OCI-LY3 (cell line): ENCODE measurements around the gene SARS2.

Experiments
- H2AFZ ChIP-seq: fragments of 200-600, 300-600 bp; shearing (Covaris generic); 2 replicates; pipeline ENCODE4 v1.6.0; 2014; ENCODE audit warnings: antibody characterized with exemption, low read depth, low read length
- H3K27ac ChIP-seq: fragments of 200-600, 300-600 bp; sonication (generic); 2 replicates; pipeline ENCODE4 v1.5.1; 2014; ENCODE audit warnings: mild to moderate bottlenecking, low read length, moderate library complexity, mixed read lengths
- H3K27me3 ChIP-seq: fragments of 200-600, 300-600 bp; sonication (generic); 2 replicates; pipeline ENCODE4 v1.6.1; 2014; ENCODE audit warnings: low read depth, low read length, mixed read lengths
- H3K36me3 ChIP-seq: fragments of 200-600, 300-600 bp; sonication (generic); replicated peaks from 2 replicates; pipeline ENCODE3; 2014; ENCODE audit warnings: low read depth, low read length, mixed read lengths
- H3K4me1 ChIP-seq: fragments of 300-600, 200-600 bp; sonication (generic); 2 replicates; pipeline ENCODE4 v1.6.1; 2014; ENCODE audit warnings: low read length, mixed read lengths
- H3K4me2 ChIP-seq: fragments of 200-600, 300-600 bp; sonication (generic); 2 replicates; pipeline ENCODE4 v1.6.1; 2014; ENCODE audit warnings: low read length, mixed read lengths
- H3K4me3 ChIP-seq: fragments of 300-600, 200-600 bp; sonication (generic); 2 replicates; pipeline ENCODE4 v1.5.1; 2014; ENCODE audit warnings: antibody characterized with exemption, mild to moderate bottlenecking, low read length, moderate library complexity
- H3K79me2 ChIP-seq: fragments of 300-600, 200-600 bp; shearing (Covaris generic); 2 replicates; pipeline ENCODE4 v1.6.1; 2014; ENCODE audit warnings: mild to moderate bottlenecking, low read length, mixed read lengths
- H3K9ac ChIP-seq: fragments of 300-600, 200-600 bp; shearing (Covaris generic); 2 replicates; pipeline ENCODE4 v1.6.0; 2014; ENCODE audit warnings: mild to moderate bottlenecking, low read length, moderate library complexity
- H3K9me3 ChIP-seq: fragments of 200-600, 300-600 bp; shearing (Covaris generic); 2 replicates; pipeline ENCODE4 v1.6.1; 2014; ENCODE audit warnings: low read length, mixed read lengths; ENCODE audit not compliant: insufficient read depth
- H4K20me1 ChIP-seq: fragments of 200-600, 300-600 bp; sonication (generic); 2 replicates; pipeline ENCODE4 v1.6.1; 2016; ENCODE audit warnings: low read length, mixed read lengths; ENCODE audit not compliant: insufficient read depth
- EZH2phosphoT487 ChIP-seq: fragments of 200-600 bp; shearing (Covaris generic); IDR thresholded peaks from 2 replicates; pipeline ENCODE4 v1.6.1; 2018; ENCODE audit warnings: antibody characterized with exemption, mixed run types, low read depth
- TF ChIP-seq, protein P1 (sequence below): fragments of 200-600, 300-600 bp; sonication (generic); IDR thresholded peaks from 2 replicates; pipeline ENCODE4 v1.5.1; 2014; ENCODE audit warnings: antibody characterized with exemption, low read length, low read depth

SARS2 gene

DNA sequence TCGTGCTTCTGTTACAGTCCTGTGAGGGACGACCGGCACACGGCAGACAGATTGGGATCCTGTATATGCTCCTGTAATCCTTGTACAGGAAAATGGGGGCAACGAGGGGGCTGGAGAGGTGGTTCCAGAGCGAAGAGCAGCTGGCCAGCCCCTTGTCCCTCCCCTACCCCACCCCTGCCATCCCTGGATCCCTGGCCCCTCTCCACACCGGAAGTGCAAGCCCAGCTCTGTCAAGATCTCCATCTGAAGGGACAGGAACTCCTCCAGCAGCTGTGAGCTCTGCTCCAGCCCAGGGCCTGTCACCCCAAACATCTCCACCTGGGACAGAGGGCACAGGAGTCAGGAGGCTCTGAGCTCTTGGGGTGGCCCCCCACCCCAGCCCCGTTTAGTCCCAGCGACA lies 13.0 kb downstream of the SARS2 start:
- no peaks in the 10 kb centered on the region for H3K9me3 ChIP-seq
- H3K4me1 ChIP-seq: no peaks in the 10 kb centered on the region
- no peaks in the 10 kb centered on the region for H3K79me2 ChIP-seq
- no peak overlapping the region for H3K4me3 ChIP-seq
- no peaks in the 10 kb centered on the region for H4K20me1 ChIP-seq
- no peak overlapping the region for H2AFZ ChIP-seq
- H3K4me2 ChIP-seq: no peak overlapping the region
- no peak overlapping the region for H3K9ac ChIP-seq
- peaks cover 20% of the 10 kb centered on the region for H3K36me3 ChIP-seq
- TF ChIP-seq, protein P1, sequence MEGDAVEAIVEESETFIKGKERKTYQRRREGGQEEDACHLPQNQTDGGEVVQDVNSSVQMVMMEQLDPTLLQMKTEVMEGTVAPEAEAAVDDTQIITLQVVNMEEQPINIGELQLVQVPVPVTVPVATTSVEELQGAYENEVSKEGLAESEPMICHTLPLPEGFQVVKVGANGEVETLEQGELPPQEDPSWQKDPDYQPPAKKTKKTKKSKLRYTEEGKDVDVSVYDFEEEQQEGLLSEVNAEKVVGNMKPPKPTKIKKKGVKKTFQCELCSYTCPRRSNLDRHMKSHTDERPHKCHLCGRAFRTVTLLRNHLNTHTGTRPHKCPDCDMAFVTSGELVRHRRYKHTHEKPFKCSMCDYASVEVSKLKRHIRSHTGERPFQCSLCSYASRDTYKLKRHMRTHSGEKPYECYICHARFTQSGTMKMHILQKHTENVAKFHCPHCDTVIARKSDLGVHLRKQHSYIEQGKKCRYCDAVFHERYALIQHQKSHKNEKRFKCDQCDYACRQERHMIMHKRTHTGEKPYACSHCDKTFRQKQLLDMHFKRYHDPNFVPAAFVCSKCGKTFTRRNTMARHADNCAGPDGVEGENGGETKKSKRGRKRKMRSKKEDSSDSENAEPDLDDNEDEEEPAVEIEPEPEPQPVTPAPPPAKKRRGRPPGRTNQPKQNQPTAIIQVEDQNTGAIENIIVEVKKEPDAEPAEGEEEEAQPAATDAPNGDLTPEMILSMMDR: no peak
- no peak for TF ChIP-seq EZH2phosphoT487
- no peak overlapping the region for H3K27ac ChIP-seq
- no peaks in the 10 kb centered on the region for H3K27me3 ChIP-seq

DNA sequence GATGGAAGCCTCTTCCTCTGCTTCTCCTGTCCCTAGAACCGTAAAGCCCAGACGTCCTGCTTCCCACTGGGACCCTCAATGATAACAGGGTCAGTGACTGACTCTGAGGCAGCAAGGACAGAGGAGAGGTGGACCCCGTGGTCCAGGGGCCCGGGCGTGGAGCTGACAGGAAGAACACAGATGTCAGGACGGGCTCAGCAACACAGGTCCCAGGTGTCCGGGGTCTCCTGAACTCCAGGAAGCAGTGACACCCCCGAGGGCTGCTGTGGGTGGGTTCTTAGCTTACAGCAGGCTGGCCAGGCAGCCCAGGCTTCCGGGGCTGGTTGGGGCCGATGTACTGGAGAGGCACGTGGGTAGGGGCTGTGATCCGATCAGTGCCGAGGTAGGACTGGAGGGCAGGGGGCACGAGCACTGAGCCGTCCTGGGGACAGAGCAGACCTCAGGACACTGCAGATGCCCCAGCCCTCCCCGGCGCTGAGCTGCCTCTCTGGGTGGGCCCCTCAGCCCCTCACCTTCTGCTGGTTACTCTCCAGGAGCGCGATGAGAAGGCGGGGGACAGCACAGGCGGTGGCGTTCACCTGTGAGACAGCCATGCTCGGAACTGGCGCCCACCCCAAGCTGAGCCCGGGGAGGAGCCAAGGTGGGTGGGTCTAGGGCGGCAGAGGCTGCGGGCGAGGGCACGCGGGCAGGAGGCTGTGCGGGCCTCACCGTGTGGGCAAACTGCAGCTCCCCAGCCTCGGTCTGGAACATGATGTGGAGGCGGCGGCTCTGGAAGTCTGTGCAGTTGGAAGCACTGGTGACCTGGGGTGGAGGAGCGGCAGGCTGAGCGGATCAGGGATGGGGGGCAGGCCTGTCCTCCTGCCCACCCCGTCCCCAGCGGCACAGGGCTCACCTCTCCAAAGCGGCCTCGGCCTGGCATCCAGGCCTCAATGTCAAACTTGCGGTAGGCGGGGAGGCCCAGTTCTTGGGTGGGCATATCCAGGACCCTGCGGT lies 14.9 kb downstream of the SARS2 start:
- peaks cover 3% of the 10 kb centered on the region for H3K36me3 ChIP-seq
- H3K4me3 ChIP-seq: no peak overlapping the region
- no peaks in the 10 kb centered on the region for H3K27me3 ChIP-seq
- no peak overlapping the region for H3K9ac ChIP-seq
- no peak overlapping the region for H3K27ac ChIP-seq
- H3K79me2 ChIP-seq: no peaks in the 10 kb centered on the region
- H4K20me1 ChIP-seq: no peaks in the 10 kb centered on the region
- H3K9me3 ChIP-seq: no peaks in the 10 kb centered on the region
- H3K4me1 ChIP-seq: no peaks in the 10 kb centered on the region
- TF ChIP-seq EZH2phosphoT487: no peak
- TF ChIP-seq, protein P1: no peak
- no peak overlapping the region for H2AFZ ChIP-seq
- no peak overlapping the region for H3K4me2 ChIP-seq

DNA sequence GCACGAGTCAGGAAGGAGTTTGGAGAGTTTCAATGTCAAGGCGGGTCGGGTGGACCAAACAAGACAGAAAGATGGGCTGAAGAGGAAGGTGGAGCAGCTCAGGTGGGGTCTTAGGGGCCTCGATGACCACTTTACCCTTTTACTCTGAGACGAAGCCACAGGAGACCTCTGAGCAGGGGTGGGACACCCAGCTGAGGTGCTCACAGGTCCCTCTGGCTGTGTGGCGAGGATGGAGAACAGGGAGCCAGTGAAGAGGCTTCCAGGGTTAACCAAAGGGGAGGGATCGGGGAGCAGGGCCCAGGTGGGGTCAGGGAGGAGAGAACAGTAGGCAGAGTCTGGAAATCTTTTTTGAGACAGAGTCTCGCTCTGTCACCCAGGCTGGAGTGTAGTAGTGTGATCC lies 16.6 kb downstream of the SARS2 start:
- Histone ChIP-seq H4K20me1 (no peaks in the 10 kb centered on the region), H3K9ac (no peak overlapping the region), H3K4me2 (no peak overlapping the region), H3K27ac (no peak overlapping the region), H3K79me2 (no peaks in the 10 kb centered on the region), H3K9me3 (no peaks in the 10 kb centered on the region), H3K27me3 (no peaks in the 10 kb centered on the region), H2AFZ (no peak overlapping the region), H3K4me1 (no peaks in the 10 kb centered on the region), H3K4me3 (no peak overlapping the region), H3K36me3 (no peaks in the 10 kb centered on the region)
- TF ChIP-seq EZH2phosphoT487: no peak
- TF ChIP-seq, protein P1: no peak

DNA sequence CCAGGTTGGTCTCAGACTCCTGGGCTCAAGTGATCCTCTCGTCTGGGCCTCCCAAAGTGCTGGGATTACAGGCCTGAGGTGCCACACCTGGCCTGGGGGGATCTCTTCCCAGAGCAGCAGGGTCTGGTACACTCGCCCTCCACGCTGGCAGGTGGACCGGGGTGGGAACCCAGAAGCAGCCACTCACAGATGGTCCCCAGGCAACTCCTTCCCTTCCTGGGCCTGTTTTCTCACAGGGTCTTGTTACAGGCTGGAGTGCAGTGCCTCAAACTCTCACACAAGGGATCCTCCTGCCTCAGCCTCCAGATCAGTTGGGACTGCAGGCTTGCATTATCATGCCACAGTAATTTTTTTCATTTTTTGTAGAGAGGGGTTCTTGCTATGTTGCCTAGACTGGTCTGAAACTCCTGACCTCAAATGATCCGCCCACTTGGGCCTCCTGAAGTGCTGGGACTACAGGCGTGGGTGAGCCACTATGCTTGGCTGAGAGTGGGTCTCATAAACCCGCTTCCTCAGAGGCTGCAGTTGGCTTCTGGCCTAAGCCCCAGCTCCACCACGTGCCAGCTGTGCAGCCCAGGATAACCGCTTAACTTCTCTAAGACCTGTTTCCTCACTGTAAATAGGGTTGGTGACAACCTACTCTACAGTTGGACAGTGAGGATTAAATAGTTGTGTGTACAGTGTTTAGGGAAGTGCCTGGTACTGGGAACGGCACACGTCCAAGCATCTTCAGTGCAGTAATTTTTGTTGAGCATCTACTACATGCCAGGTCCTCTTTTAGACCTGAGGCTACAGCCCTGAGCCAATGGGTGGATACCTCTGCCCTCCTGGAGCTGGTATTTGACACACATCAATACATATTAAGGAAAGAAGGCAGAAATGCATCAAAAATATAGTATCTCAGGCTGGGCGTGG lies 17.7 kb downstream of the SARS2 start:
- TF ChIP-seq, protein P1: no peak
- TF ChIP-seq EZH2phosphoT487: no peak
- H3K27me3 ChIP-seq: no peaks in the 10 kb centered on the region
- no peak overlapping the region for H3K27ac ChIP-seq
- H3K79me2 ChIP-seq: no peaks in the 10 kb centered on the region
- no peaks in the 10 kb centered on the region for H3K9me3 ChIP-seq
- no peak overlapping the region for H3K9ac ChIP-seq
- H2AFZ ChIP-seq: no peak overlapping the region
- H3K4me3 ChIP-seq: no peak overlapping the region
- H3K4me2 ChIP-seq: no peak overlapping the region
- H3K36me3 ChIP-seq: peaks cover 6% of the 10 kb centered on the region
- no peaks in the 10 kb centered on the region for H3K4me1 ChIP-seq
- no peaks in the 10 kb centered on the region for H4K20me1 ChIP-seq
